Psoas muscle (tissue), 8 donors: ENCODE measurements around the gene TTBK2. TPM values are rescaled to one million over a fixed set of nuclear protein-coding genes. Genes with fewer than 3 reads are reported as not detected.
A peak's percentile ranks its signal among the peaks of the same experiment; 100 is the strongest.

Source experiments
- ATAC-seq, 4 donors: fragments of 200-7000 bp; cut with Tn5 transposase; one replicate each; pipeline ENCODE4 v1.9.1; 2020; ENCODE audit warnings: moderate library complexity in 3 of 4, mild to moderate bottlenecking in 2 of 4
- DNase-seq, 2 donors: peaks; one replicate each; pipeline ENCODE4 v3.0.0-alpha.2; 2020
- H3K27ac ChIP-seq: fragments of 200-600 bp; one replicate; pipeline ENCODE4 v1.8.0; 2022
- H3K27me3 ChIP-seq, 3 donors: fragments of 200-600 bp in 1 of 3; one replicate each; pipeline versions ENCODE4 v1.6.1 to v1.8.0; 2013 to 2022; ENCODE audit warnings: low read length in 2 of 3, mild to moderate bottlenecking in 2 of 3, moderate library complexity in 1 of 3; ENCODE audit not compliant: insufficient read depth in 3 of 3
- H3K36me3 ChIP-seq, 2 donors: fragments of 200-600 bp in 1 of 2; one replicate each; pipeline versions ENCODE4 v1.6.1 to v1.8.0; 2013 to 2022; ENCODE audit warnings: low read depth in 1 of 2, mild to moderate bottlenecking in 1 of 2, moderate library complexity in 1 of 2; ENCODE audit not compliant: insufficient read depth in 1 of 2
- H3K4me1 ChIP-seq: fragments of 200-600 bp; one replicate; pipeline ENCODE4 v1.8.0; 2022
- H3K4me3 ChIP-seq: fragments of 200-600 bp; one replicate; pipeline ENCODE4 v1.8.0; 2022; ENCODE audit warnings: mild to moderate bottlenecking
- H3K9me3 ChIP-seq: fragments of 200-600 bp; one replicate; pipeline ENCODE4 v1.8.0; 2022
- CTCF ChIP-seq: fragments of 200-600 bp; IDR thresholded peaks from one replicate; pipeline ENCODE4 v1.8.0; 2022; ENCODE audit warnings: antibody characterized with exemption
- WGBS, 3 donors: extraction: QIAGEN DNeasy Blood & Tissue Kit; methylation state at CpG; one replicate each; pipeline versions ENCODE4 v1.1.6 to v1.1.7; 2013; 5-methylcytosine and 5-hydroxymethylcytosine counted together
- intact Hi-C, 2 donors: fragments of 100-400 bp; cut with DNase I; formaldehyde crosslinking; loops; one replicate each; pipeline versions ENCODE4 v1.11.0 to v1.14.2; 2022
- polyA plus RNA-seq, 3 donors: library from polyadenylated mRNA; stranded (reverse); fragments of 200-250 nt; gene quantifications; one replicate each; pipeline ENCODE4 v1.2.3, GENCODE V29; 2013
- total RNA-seq, 4 donors: library from RNA; stranded (reverse); fragmentation: NEBNext Ultra II Directional in 2 of 4; extraction: Animal tissue kit (Norgen Biotek cat#: 25700) in 2 of 4; gene quantifications; one replicate each; pipeline versions ENCODE4 v1.2.1 to v1.2.4, GENCODE V29; 2021 to 2023
- donor health status: healthy with polysubstance abuse.
- donor health status: DM: no; HTN: no; CAD: no; lungs with moderate emphysema.
- donor health status: Bipolar disorder and iron deficiency.
- donor health status: healthy.
- donor health status: DM: yes; HTN: yes; CAD: no.
- donor health status: DM: no; HTN: no; CAD: no.
- donor health status: DM: no; HTN: no; CAD: no.
- donor health status: DM: yes; HTN: yes; CAD: no.

Gene TTBK2
- total and polyA plus RNA-seq, 7 donors, result 1.4 to 23.0 (median 15.8) TPM

GRCh38 chr15:42731461-42731860 is 189.1 kb downstream of the TTBK2 start:
- H3K9me3 ChIP-seq, result no peaks in the 10 kb centered on the region
- no peak overlapping the region for H3K4me3 ChIP-seq
- H3K27me3 ChIP-seq, result no peaks in the 10 kb centered on the region
- no peak for TF ChIP-seq CTCF
- H3K4me1 ChIP-seq, result peaks cover 10% of the 10 kb centered on the region
- ATAC-seq (no peak), DNase-seq (no peak)
- intact Hi-C loops, result loop anchor here (10.0 kb wide), 1 partner anchor 193 kb away; the partner anchor contains the start of gene TTBK2 (in 2 of the 2)
- 79 to 86% (median 83%) methylated on average over 6 of the region's 6 CpGs for WGBS, 3 donors
- H3K27ac ChIP-seq, result no peak overlapping the region
- peaks cover 3 to 94% of the 10 kb centered on the region in 2 donors for H3K36me3 ChIP-seq

- intact Hi-C loops, result loop anchor here (10.0 kb wide), 1 partner anchor 194 kb away; the partner anchor contains the start of gene TTBK2 (in 2 of the 2)
- peaks cover 3% of the 10 kb centered on the region for H3K4me1 ChIP-seq
- H3K27ac ChIP-seq, result no peak overlapping the region
- WGBS, 3 donors, result 83 to 90% (median 87%) methylated on average over 14 of the region's 14 CpGs
- DNase-seq (no peak), ATAC-seq (no peak)
- no peaks in the 10 kb centered on the region for H3K27me3 ChIP-seq
- peaks cover 3 to 100% of the 10 kb centered on the region in 2 donors for H3K36me3 ChIP-seq
- H3K9me3 ChIP-seq, result no peaks in the 10 kb centered on the region
- no peak for TF ChIP-seq CTCF
- H3K4me3 ChIP-seq, result no peak overlapping the region
Measured at GRCh38 chr15:42730536-42730935, 190.0 kb downstream of the TTBK2 start.

- DNase-seq, result no peak
- intact Hi-C loops, result loop anchor here (10.0 kb wide), 1 partner anchor 195 kb away; the partner anchor contains the start of gene TTBK2 (in 2 of the 2)
- H3K4me3 ChIP-seq, result no peak overlapping the region
- H3K9me3 ChIP-seq, result no peaks in the 10 kb centered on the region
- H3K36me3 ChIP-seq, result peaks cover 3 to 100% of the 10 kb centered on the region in 2 donors
- no peak for TF ChIP-seq CTCF
- no peak overlapping the region for H3K27ac ChIP-seq
- 57 to 69% (median 63%) methylated on average over 8 of the region's 8 CpGs for WGBS, 3 donors
- no peak for ATAC-seq
- no peaks in the 10 kb centered on the region for H3K4me1 ChIP-seq
- no peaks in the 10 kb centered on the region for H3K27me3 ChIP-seq
Measured at GRCh38 chr15:42730135-42730534, 190.4 kb downstream of the TTBK2 start.

GRCh38 chr15:42729409-42729808 is 191.2 kb downstream of the TTBK2 start:
- TF ChIP-seq CTCF, result no peak

GRCh38 chr15:42728972-42729371 is 191.6 kb downstream of the TTBK2 start:
- no peak for TF ChIP-seq CTCF
- intact Hi-C loops, result no loop called here
- no peaks in the 10 kb centered on the region for H3K4me1 ChIP-seq
- H3K27me3 ChIP-seq, result no peaks in the 10 kb centered on the region
- H3K36me3 ChIP-seq, result peaks cover 3 to 100% of the 10 kb centered on the region in 2 donors
- H3K4me3 ChIP-seq, result no peak overlapping the region
- H3K27ac ChIP-seq, result no peak overlapping the region
- 68 to 84% (median 74%) methylated on average over 14 of the region's 14 CpGs for WGBS, 3 donors
- H3K9me3 ChIP-seq, result no peaks in the 10 kb centered on the region
- DNase-seq, result no peak
- no peak for ATAC-seq

More at GRCh38 chr15:42729409-42729808, 191.2 kb downstream of the TTBK2 start:
- H3K27ac ChIP-seq, result no peak overlapping the region
- intact Hi-C loops, result no loop called here
- DNase-seq, result no peak
- no peaks in the 10 kb centered on the region for H3K27me3 ChIP-seq
- no peak overlapping the region for H3K4me3 ChIP-seq
- peak in 1 of 4 donors; percentile 15 for ATAC-seq
- peaks cover 3 to 100% of the 10 kb centered on the region in 2 donors for H3K36me3 ChIP-seq
- 83 to 85% (median 85%) methylated on average over 7 of the region's 7 CpGs for WGBS, 3 donors
- H3K4me1 ChIP-seq, result no peaks in the 10 kb centered on the region
- no peaks in the 10 kb centered on the region for H3K9me3 ChIP-seq
